Upper lobe of left lung (tissue), 6 donors: ENCODE measurements around the gene B4GALNT3. TPM values are rescaled to one million over a fixed set of nuclear protein-coding genes. Genes with fewer than 3 reads are reported as not detected.
A peak's percentile ranks its signal among the peaks of the same experiment; 100 is the strongest.

Source experiments
- ATAC-seq, 2 donors: fragments of 200-7000 bp; cut with Tn5 transposase; one replicate each; pipeline ENCODE4 v1.9.1; 2022; ENCODE audit warnings: mild to moderate bottlenecking in 2 of 2, moderate library complexity in 2 of 2; ENCODE audit not compliant: low FRiP score in 2 of 2
- DNase-seq, 2 donors: peaks; one replicate each; pipeline ENCODE4 v3.0.0-alpha.2; 2019 to 2020
- H3K27ac ChIP-seq, 4 donors: fragments of 200-600 bp; sonication (generic); one replicate each; pipeline ENCODE4 v1.5.1; 2016 to 2019
- H3K27me3 ChIP-seq, 4 donors: fragments of 200-600 bp; sonication (generic); one replicate each; pipeline ENCODE4 v1.5.1; 2017 to 2019
- H3K36me3 ChIP-seq, 4 donors: fragments of 200-600 bp; sonication (generic); one replicate each; pipeline ENCODE4 v1.5.1; 2016 to 2019
- H3K4me1 ChIP-seq, 4 donors: fragments of 200-600 bp; sonication (generic); one replicate each; pipeline ENCODE4 v1.5.1; 2018 to 2019
- H3K4me3 ChIP-seq, 4 donors: fragments of 200-600 bp; sonication (generic); one replicate each; pipeline ENCODE4 v1.5.1; 2017 to 2019; ENCODE audit warnings: mild to moderate bottlenecking in 2 of 4, moderate library complexity in 1 of 4
- H3K9me3 ChIP-seq, 4 donors: fragments of 200-600 bp; sonication (generic); one replicate each; pipeline ENCODE4 v1.5.1; 2018 to 2019
- EP300 ChIP-seq, 4 donors: sonication (generic); formaldehyde crosslinking; IDR thresholded peaks; one replicate each; pipeline ENCODE4 v1.5.1; 2017; ENCODE audit warnings: antibody characterized with exemption in 4 of 4, control low read depth in 2 of 4
- POLR2A ChIP-seq, 4 donors: fragments of 450-650 bp; IDR thresholded peaks; one replicate each; pipeline ENCODE4 v1.5.1; 2016 to 2017; ENCODE audit warnings: antibody characterized with exemption in 4 of 4, mild to moderate bottlenecking in 2 of 4
- POLR2AphosphoS5 ChIP-seq, 2 donors: sonication (generic); formaldehyde crosslinking; IDR thresholded peaks; one replicate each; pipeline ENCODE4 v1.5.1; 2017; ENCODE audit warnings: antibody characterized with exemption in 2 of 2
- WGBS, 2 donors: methylation state at CpG; one replicate each; pipeline ENCODE4 v1.1.5; 2017 to 2018; 5-methylcytosine and 5-hydroxymethylcytosine counted together
- total RNA-seq, 6 donors: library from RNA; depleted of rRNA in 4 of 6; stranded (reverse); fragments of >200 nt in 4 of 6; gene quantifications; one replicate each; pipeline versions ENCODE4 v1.1.0 to v1.2.1, GENCODE V29; 2016 to 2021
- TF ChIP-seq, protein P1 (sequence below), 6 experiments: fragments of 450-650 bp in 4 of 6; fragments of 200-600 bp in 2 of 6; sonication (generic) in 2 of 6; IDR thresholded peaks; one replicate each; pipeline ENCODE4 v1.5.1; 2016 to 2019; ENCODE audit warnings: antibody characterized with exemption in 6 of 6
- donor health status: DM: no; HTN: no; CAD: no; lungs with moderate emphysema.
- donor health status: DM: no; HTN: yes; CAD: no; lungs with severe emphysema.

B4GALNT3 gene
- total RNA-seq, 6 donors from 2014 or later, result 22.2 to 36.0 (median 26.9) TPM

DNA sequence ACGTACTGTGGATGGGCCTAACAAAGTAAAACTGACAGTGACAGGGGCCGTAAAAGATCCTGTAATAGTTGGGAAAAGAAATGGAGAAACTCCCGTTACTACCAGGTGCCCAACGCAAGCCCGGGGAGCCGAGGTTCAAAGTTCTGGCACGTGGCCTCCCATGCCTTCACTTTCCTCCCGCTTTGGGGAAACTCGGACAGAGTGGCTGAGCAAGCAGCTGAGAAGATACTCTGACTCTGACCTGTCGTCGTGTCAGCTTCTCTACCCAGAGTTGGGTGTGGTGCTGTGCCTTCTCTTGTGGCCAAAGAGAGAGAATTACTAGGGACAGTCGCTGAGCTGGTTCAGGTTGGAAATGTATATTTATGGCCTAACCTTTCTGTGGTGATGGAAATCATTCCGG, 1.7 kb downstream of the B4GALNT3 start:
- Histone ChIP-seq H3K4me3 (peak overlapping the region in 1 of 4 donors; percentile 65), H3K27ac (no peak overlapping the region)
- 75 to 78% methylated on average over 13 of the region's 13 CpGs for WGBS, 2 donors

DNA sequence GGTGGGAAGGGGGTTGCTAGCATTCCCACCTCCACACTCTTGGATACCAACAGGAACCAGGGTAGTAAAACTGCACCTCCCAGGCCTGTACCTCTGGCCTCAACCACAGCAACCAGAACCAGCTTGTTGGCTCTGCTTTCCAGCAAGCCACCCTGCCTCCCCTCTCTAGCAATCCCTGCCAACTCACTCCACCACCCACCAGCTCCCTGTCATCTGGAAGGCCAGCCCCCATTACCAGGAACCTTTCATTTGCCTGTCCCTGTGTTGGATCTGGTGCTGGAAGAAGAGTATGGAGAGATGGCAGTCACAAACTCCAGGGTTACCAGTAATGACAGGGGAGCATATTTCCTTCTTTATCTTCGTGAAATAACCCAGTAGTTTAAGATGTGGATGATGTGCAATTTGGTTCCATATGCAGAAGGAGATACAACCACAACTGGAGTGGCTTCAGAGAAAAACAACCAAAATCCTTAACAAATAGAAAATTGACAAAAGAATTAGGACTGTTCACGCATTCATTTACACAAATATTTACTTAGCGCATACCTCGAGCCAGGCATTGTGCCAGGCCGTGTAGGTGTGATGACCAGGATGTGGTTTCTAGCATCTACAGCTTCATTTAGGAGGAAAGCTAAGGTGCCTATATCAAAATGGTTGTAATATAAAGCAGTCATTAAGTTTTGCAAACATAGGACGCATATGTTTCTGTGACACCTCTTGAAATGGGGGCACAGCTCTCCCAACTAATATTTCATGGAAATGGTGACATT, 3.4 kb downstream of the B4GALNT3 start:
- DNase-seq (peak in 1 of 2 donors; percentile 42), ATAC-seq (no peak)
- H3K27ac ChIP-seq, result no peak overlapping the region
- H3K4me3 ChIP-seq, result no peak overlapping the region
- H3K27me3 ChIP-seq, result peaks cover 0 to 18% (median 9%) of the 10 kb centered on the region in 4 donors
- no peaks in the 10 kb centered on the region for H3K36me3 ChIP-seq
- no peak for TF ChIP-seq POLR2A (IDR thresholded peaks at IDR 0.05)
- H3K4me1 ChIP-seq, result peaks cover 9 to 27% (median 18%) of the 10 kb centered on the region in 4 donors
- H3K9me3 ChIP-seq, result no peaks in the 10 kb centered on the region
- WGBS, 2 donors, result 65% methylated on average over 6 of the region's 6 CpGs

More for the DNA sequence above, 1.7 kb downstream of the B4GALNT3 start:
- Histone ChIP-seq H3K27me3 (peaks cover 0 to 18% (median 9%) of the 10 kb centered on the region in 4 donors), H3K9me3 (no peaks in the 10 kb centered on the region), H3K36me3 (no peaks in the 10 kb centered on the region), H3K4me1 (peaks cover 9 to 27% (median 18%) of the 10 kb centered on the region in 4 donors)
- TF ChIP-seq POLR2A (IDR thresholded peaks at IDR 0.05), result no peak
- TF ChIP-seq EP300 (IDR thresholded peaks at IDR 0.05), result no peak
- TF ChIP-seq POLR2AphosphoS5 (IDR thresholded peaks at IDR 0.05), result no peak
- TF ChIP-seq, protein P1, sequence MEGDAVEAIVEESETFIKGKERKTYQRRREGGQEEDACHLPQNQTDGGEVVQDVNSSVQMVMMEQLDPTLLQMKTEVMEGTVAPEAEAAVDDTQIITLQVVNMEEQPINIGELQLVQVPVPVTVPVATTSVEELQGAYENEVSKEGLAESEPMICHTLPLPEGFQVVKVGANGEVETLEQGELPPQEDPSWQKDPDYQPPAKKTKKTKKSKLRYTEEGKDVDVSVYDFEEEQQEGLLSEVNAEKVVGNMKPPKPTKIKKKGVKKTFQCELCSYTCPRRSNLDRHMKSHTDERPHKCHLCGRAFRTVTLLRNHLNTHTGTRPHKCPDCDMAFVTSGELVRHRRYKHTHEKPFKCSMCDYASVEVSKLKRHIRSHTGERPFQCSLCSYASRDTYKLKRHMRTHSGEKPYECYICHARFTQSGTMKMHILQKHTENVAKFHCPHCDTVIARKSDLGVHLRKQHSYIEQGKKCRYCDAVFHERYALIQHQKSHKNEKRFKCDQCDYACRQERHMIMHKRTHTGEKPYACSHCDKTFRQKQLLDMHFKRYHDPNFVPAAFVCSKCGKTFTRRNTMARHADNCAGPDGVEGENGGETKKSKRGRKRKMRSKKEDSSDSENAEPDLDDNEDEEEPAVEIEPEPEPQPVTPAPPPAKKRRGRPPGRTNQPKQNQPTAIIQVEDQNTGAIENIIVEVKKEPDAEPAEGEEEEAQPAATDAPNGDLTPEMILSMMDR (IDR thresholded peaks at IDR 0.05), result no peak
- ATAC-seq (no peak), DNase-seq (no peak)

DNA sequence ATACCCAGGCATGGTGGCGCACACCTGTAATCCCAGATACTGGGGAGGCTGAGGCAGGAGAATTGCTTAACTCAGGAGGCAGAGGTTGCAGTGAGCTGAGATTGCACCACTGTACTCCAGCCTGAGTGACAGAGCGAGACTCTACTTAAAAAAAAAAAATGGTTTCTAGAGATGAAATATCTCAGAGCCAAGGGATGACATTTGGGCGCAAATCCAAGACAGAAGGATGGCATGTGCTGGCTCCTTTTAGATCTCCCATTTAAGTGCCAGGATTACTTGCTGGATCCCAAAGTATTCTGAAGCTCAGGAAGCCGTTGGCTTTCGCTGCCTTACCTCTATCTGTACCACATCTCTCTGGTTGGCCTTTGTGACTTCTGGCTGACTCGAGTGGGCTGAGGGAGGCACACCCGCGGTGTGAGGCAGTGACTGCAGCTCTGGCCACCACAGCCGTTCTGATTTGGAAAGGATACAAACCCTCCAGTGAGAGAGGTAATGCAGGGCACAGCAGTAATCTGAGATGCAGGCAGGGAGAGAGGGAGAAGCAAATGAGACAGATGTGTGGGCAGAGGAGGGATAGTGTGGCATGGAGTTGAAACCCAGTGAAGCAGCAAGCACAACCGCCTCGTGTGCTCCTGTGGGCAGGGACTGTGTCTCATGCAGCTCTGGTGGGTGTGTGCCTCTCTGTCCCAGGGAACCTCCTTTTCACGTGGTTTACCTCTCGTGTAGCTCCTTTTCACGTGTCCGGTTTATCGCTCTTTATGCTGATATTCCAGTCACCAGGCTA, 4.9 kb downstream of the B4GALNT3 start:
- peaks cover 9 to 22% (median 16%) of the 10 kb centered on the region in 4 donors for H3K4me1 ChIP-seq
- peak overlapping the region in 1 of 4 donors; percentile 74 for H3K27ac ChIP-seq
- H3K27me3 ChIP-seq, result peaks cover 0 to 10% (median 5%) of the 10 kb centered on the region in 4 donors
- DNase-seq (no peak), ATAC-seq (no peak)
- TF ChIP-seq, protein P1 (IDR thresholded peaks at IDR 0.05), result no peak
- TF ChIP-seq POLR2AphosphoS5 (IDR thresholded peaks at IDR 0.05) (no peak), EP300 (IDR thresholded peaks at IDR 0.05) (no peak), POLR2A (IDR thresholded peaks at IDR 0.05) (no peak)
- no peaks in the 10 kb centered on the region for H3K9me3 ChIP-seq
- no peak overlapping the region for H3K4me3 ChIP-seq
- no peaks in the 10 kb centered on the region for H3K36me3 ChIP-seq
- 65 to 68% methylated on average over 16 of the region's 16 CpGs for WGBS, 2 donors

DNA sequence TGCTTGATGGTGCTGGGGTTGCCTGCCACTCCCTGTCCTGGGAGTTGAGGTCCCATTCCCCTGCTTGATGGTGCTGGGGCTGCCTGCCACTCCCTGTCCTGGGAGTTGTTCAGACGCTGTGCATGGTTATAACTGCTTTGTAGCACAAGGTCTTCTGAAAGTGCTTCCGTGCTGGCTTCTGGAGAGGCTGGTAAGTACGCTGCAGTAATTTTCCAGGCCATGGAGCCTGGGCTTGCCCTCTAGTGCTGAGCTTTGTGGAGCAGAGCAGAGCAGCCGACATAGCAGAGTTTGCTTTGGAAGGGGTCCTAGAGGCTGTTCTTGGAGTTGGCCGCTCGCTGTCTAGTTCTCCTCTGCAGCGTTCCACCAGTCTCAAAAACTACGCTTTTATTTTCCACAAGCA, 6.3 kb downstream of the B4GALNT3 start:
- no peaks in the 10 kb centered on the region for H3K36me3 ChIP-seq
- no peaks in the 10 kb centered on the region for H3K27me3 ChIP-seq
- ATAC-seq, result peak in 1 of 2 donors; percentile 60
- DNase-seq, result peak in 1 of 2 donors; percentile 82
- peak in 1 of 4 donors; percentile 14 for TF ChIP-seq POLR2A (IDR thresholded peaks at IDR 0.05)
- no peak for TF ChIP-seq EP300 (IDR thresholded peaks at IDR 0.05)
- TF ChIP-seq, protein P1 (IDR thresholded peaks at IDR 0.05), result peak in 1 of 6 experiments; percentile 16
- TF ChIP-seq POLR2AphosphoS5 (IDR thresholded peaks at IDR 0.05), result peak in 1 of 2 donors; percentile 29
- H3K27ac ChIP-seq, result peak overlapping the region; percentile 48 to 74 (median 62)
- no peaks in the 10 kb centered on the region for H3K9me3 ChIP-seq
- whole genome bisulfite sequencing, 2 donors, result 71 to 88% methylated on average over 8 of the region's 8 CpGs
- peaks cover under 1 to 12% (median 5%) of the 10 kb centered on the region in 4 donors for H3K4me1 ChIP-seq
- no peak overlapping the region for H3K4me3 ChIP-seq

DNA sequence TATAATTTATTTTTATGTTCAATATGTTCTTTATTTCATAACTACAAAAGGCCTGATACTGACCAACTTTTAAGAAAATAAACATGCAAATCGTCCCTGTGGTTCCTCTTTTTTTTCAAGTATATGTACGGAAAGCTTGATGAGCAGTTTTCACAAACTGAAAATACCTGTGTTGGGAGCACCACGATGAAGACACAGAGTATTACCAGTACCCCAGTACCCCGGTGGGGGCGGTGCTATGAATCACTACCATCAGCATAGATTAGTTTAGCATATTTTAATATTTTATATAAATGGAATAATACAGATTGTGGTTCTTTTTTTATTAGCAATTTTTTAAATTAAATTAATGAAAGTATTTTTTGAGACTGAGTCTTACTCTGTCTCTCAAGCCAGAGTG, 7.0 kb downstream of the B4GALNT3 start:
- Histone ChIP-seq H3K27me3 (no peaks in the 10 kb centered on the region), H3K9me3 (no peaks in the 10 kb centered on the region), H3K36me3 (no peaks in the 10 kb centered on the region), H3K4me3 (no peak overlapping the region), H3K4me1 (peaks cover 0 to 9% (median 3%) of the 10 kb centered on the region in 4 donors), H3K27ac (peak overlapping the region; percentile 48 to 74 (median 62))
- TF ChIP-seq POLR2AphosphoS5 (IDR thresholded peaks at IDR 0.05) (no peak), EP300 (IDR thresholded peaks at IDR 0.05) (no peak), POLR2A (IDR thresholded peaks at IDR 0.05) (no peak)
- TF ChIP-seq, protein P1 (IDR thresholded peaks at IDR 0.05), result no peak
- ATAC-seq (no peak), DNase-seq (no peak)
- 65 to 71% methylated on average over 5 of the region's 5 CpGs for WGBS, 2 donors
